ENCODE results near the gene RIMKLB.
"Not testable (repeated sequence)": the region's sequence is repeated elsewhere in the genome, so short reads cannot be mapped to it uniquely, and the experiment has no call there.

Gene RIMKLB

GRCh38 chr12:8819666-8819980 lies 121.8 kb downstream of the RIMKLB start:
- DNase-seq (ENCODE audit: low spot score), result no peak

- not testable (repeated sequence) for DNase-seq (ENCODE audit: low spot score)
Measured at GRCh38 chr12:8820676-8821407, 123.1 kb downstream of the RIMKLB start.

- no peak for DNase-seq (ENCODE audit: low spot score)
Measured at GRCh38 chr12:8821591-8821990, 123.8 kb downstream of the RIMKLB start.

GRCh38 chr12:8822298-8822697 lies 124.5 kb downstream of the RIMKLB start, which contains the start of gene A2ML1:
TSS of gene A2ML1 (plus strand) at chr12:8822621. CDS start at chr12:8822652, 31 bp downstream.
- DNase-seq (ENCODE audit: low spot score), result no peak

DNA sequence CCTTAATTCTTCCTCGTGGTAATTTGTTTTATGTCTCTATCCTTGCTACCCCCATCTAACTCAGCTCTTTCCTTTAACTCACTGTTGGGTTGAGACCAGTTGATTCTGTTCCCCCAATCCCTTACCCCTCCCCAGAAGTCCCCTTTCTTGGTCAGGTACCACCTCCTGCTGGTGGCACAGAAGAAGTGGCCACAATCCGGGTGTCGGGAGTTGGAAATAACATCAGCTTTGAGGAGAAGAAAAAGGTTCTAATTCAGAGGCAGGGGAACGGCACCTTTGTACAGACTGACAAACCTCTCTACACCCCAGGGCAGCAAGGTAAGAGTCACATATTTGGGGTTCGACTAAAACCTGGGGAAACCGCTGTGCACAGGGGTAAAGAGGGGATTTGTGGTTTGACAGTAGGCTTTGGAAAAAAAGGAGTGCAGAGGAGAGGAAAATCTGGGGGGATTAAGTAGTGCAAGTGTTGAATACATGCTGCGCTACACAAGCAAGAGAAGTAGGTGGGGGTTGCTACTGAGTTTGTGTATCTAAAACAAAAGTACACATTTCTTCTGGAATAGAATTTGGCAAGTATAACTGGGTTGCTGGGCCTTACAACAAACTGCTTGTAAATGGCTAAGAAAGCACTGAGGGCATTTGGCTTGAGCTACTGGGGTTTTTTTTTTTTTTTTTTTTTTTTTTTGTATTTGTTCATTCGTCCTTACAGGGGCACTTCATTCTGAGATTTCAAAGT lies 125.9 kb downstream of the RIMKLB start:
- peak; percentile 6 for DNase-seq (ENCODE audit: low spot score)

DNA sequence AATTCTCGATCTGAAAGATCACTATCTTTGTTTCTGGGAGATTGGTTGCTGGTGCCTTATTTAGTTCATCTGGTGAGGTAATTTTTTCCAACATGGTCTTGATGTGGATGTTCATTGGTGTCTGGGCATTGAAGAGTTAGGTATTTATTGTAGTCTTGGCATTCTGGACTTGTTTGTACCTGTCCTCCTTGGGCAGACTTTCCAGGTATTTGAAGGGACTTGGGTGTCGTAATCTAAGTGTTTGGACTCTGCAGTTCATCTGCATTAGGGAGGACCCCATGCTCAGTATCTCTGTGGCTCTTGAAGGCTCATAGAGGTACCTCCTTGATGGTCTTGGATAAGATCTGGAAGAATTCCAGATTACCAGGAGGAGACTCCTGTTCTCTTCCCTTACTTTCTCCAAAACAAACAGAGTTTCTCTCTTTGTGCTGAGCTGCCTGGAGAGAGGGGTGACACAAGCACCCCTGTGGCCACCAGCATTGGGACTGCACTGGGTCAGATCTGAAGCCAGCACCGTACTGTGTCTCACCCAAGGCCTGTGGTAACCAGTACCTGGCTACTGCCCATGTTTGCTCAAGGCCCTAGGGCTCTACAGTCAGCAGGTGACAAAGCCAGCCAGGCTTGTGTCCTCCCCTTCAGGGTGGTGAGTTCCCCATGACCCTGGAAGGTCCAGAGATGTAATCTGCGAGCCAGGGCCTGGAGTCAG lies 129.9 kb downstream of the RIMKLB start:
- no peak for DNase-seq (ENCODE audit: low spot score)

DNA sequence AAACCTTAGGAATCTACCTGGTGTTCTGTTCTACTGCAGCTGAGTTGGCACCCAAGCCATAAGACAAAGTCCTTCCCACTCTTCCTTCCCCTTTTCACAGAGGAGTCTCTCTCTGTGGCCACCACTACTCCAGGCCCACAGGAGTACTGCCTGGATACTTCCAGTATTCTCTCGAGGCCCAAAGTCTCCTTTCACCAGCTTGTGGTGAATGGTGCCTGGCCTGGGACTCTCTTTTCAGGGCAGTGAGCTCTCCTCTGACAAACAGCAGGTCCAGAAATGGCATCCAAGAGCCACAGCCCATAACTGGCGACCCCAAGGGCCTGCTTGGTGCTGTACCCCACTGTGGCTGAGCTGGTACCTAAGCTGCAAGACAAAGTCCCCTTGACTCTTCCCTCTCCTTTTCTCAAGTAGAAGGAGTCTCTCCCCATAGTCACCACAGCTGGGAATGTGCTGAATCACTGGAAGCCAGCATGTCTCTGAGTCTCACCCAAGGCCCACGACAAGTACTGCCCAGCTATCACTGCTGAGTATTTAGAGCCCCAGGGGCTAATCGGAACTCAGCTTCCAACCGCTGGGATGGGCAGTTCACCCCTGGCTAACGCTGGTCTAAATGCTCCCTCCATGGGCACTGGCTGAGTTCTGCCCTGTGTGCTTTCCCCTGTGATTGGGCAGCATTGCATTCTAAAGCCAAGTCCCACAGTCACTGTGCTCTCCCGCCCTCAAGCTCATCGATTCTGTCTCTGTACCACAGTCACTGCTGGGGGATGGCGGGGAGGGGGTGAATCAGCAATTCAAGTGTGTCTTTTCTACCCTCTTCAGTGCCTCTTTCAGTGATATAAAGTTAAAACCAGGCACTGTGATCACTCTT lies 130.7 kb downstream of the RIMKLB start:
- DNase-seq (ENCODE audit: low spot score), result no peak

GRCh38 chr12:8829125-8829518 lies 131.3 kb downstream of the RIMKLB start:
- DNase-seq (ENCODE audit: low spot score), result no peak

GRCh38 chr12:8829621-8830020 lies 131.8 kb downstream of the RIMKLB start:
- no peak for DNase-seq (ENCODE audit: low spot score)

DNA sequence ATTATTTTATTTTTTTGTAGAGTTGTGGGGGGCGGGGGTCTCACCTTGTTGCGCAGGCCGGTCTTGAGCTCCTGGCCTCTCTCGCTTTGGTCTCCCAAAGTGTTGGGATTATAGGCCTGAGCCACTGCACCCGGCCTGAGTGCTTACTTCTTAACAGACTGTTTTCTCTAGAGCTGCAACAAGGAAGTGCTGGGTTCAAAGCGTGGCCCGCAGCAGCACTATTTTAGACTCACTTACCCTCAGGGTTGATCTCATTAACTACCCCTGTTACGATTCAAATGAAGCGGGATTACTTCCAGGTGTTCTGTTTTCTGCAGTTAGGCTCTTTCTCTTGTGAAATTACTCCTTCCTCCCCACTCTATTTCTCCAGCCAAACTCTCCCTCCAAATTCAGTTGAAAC lies 133.3 kb downstream of the RIMKLB start:
- no peak for DNase-seq (ENCODE audit: low spot score)

- no peak for DNase-seq (ENCODE audit: low spot score)
Measured at GRCh38 chr12:8832500-8832899, 134.7 kb downstream of the RIMKLB start.

All from CD4-positive, alpha-beta T cell treated with Interleukin-2 at 100 ng/mL for 4 hours (primary cell).